GM18909 (cell line): ENCODE results near the gene CXXC4.
A peak's percentile ranks its signal among the peaks of the same experiment; 100 is the strongest.

Source experiments
- ATAC-seq: cut with Tn5 transposase; IDR thresholded peaks from one replicate; pipeline ENCODE4 v1.9.1; 2021; ENCODE audit warnings: mild to moderate bottlenecking; ENCODE audit not compliant: unreplicated experiment, poor library complexity

Gene CXXC4

GRCh38 chr4:104494822-104495559 is at the start of gene CXXC4:
Gene CXXC4, minus strand, starts transcription at chr4:104494894. Its CDS starts 3,092 bp downstream, at chr4:104491802.
- ATAC-seq = no peak

GRCh38 chr4:104533156-104533555 is 38.5 kb upstream of the CXXC4 start:
- no peak for ATAC-seq

GRCh38 chr4:104532677-104533076 is 38.0 kb upstream of the CXXC4 start:
- no peak for ATAC-seq

GRCh38 chr4:104531390-104531789 is 36.7 kb upstream of the CXXC4 start:
- ATAC-seq = no peak

GRCh38 chr4:104530426-104530825 is 35.7 kb upstream of the CXXC4 start:
- ATAC-seq = no peak

GRCh38 chr4:104524591-104524990 is 29.9 kb upstream of the CXXC4 start:
- no peak for ATAC-seq

- ATAC-seq = no peak
Measured at GRCh38 chr4:104524026-104524425, 29.3 kb upstream of the CXXC4 start.

GRCh38 chr4:104519588-104519987 is 24.9 kb upstream of the CXXC4 start:
- peak; percentile 94 for ATAC-seq

GRCh38 chr4:104516884-104517283 is 22.2 kb upstream of the CXXC4 start:
- ATAC-seq = no peak

- ATAC-seq = no peak
Measured at GRCh38 chr4:104508224-104508623, 13.5 kb upstream of the CXXC4 start.

- ATAC-seq = no peak
Measured at GRCh38 chr4:104507112-104507511, 12.4 kb upstream of the CXXC4 start.

- ATAC-seq = no peak
Measured at GRCh38 chr4:104504536-104504935, 9.8 kb upstream of the CXXC4 start.

GRCh38 chr4:104502471-104502870 is 7.8 kb upstream of the CXXC4 start:
- ATAC-seq = no peak

GRCh38 chr4:104501290-104501689 is 6.6 kb upstream of the CXXC4 start:
- ATAC-seq = no peak

GRCh38 chr4:104500442-104500841 is 5.7 kb upstream of the CXXC4 start:
- peak; percentile 52 for ATAC-seq

GRCh38 chr4:104494185-104494584 is 509 bp downstream of the CXXC4 start:
- no peak for ATAC-seq

- ATAC-seq = no peak
Measured at GRCh38 chr4:104493081-104493831, 1.4 kb downstream of the CXXC4 start.

- peak; percentile 31 for ATAC-seq
Measured at GRCh38 chr4:104492183-104492771, 2.4 kb downstream of the CXXC4 start.

- ATAC-seq = peak; percentile 38
Measured at GRCh38 chr4:104491481-104492182, 3.1 kb downstream of the CXXC4 start.

- peak; percentile 34 for ATAC-seq
Measured at GRCh38 chr4:104490770-104491480, 3.8 kb downstream of the CXXC4 start.
